ENCODE data around the gene RASL12. TPM values are rescaled to one million over a fixed set of nuclear protein-coding genes. Genes with fewer than 3 reads are reported as not detected.

The RASL12 gene
- total RNA-seq, 1 donor from 2014 or later, result 5.8 TPM

GRCh38 chr15:65082303-65082953 is 14.6 kb upstream of the RASL12 start:
- Mint-ChIP-seq H3K36me3 (no peaks in the 10 kb centered on the region), H3K27ac (peak overlapping the region; percentile 6), H3K27me3 (ENCODE audit: insufficient read depth, low read depth) (peaks cover 23% of the 10 kb centered on the region), H3K4me3 (peak overlapping the region; percentile 64), H3K4me1 (peaks cover 63% of the 10 kb centered on the region), H3K9me3 (no peaks in the 10 kb centered on the region)
- Histone ChIP-seq H2AFZ (replicated peaks) (no peak overlapping the region), H3K9ac (no peak overlapping the region), H3K4me2 (peak overlapping the region; percentile 72), H4K20me1 (ENCODE audit: low read depth) (peaks cover 35% of the 10 kb centered on the region), H3K4me1 (peaks cover 54% of the 10 kb centered on the region), H3K36me3 (no peaks in the 10 kb centered on the region), H3F3A (ENCODE audit: low read depth) (peaks cover 46% of the 10 kb centered on the region), H3K27ac (no peak overlapping the region), H3K4me3 (peak overlapping the region; percentile 16), H3K79me2 (ENCODE audit: low read depth) (no peaks in the 10 kb centered on the region), H3K27me3 (peaks cover 89% of the 10 kb centered on the region), H3K9me3 (ENCODE audit: low read depth) (no peaks in the 10 kb centered on the region)
- TF ChIP-seq, protein P1, sequence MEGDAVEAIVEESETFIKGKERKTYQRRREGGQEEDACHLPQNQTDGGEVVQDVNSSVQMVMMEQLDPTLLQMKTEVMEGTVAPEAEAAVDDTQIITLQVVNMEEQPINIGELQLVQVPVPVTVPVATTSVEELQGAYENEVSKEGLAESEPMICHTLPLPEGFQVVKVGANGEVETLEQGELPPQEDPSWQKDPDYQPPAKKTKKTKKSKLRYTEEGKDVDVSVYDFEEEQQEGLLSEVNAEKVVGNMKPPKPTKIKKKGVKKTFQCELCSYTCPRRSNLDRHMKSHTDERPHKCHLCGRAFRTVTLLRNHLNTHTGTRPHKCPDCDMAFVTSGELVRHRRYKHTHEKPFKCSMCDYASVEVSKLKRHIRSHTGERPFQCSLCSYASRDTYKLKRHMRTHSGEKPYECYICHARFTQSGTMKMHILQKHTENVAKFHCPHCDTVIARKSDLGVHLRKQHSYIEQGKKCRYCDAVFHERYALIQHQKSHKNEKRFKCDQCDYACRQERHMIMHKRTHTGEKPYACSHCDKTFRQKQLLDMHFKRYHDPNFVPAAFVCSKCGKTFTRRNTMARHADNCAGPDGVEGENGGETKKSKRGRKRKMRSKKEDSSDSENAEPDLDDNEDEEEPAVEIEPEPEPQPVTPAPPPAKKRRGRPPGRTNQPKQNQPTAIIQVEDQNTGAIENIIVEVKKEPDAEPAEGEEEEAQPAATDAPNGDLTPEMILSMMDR (IDR thresholded peaks at IDR 0.05), result no peak
- TF ChIP-seq EZH2phosphoT487 (IDR thresholded peaks at IDR 0.05) (no peak), EZH2 (IDR thresholded peaks at IDR 0.05) (no peak)
- peak; percentile 51 for DNase-seq (ENCODE audit: low spot score)

DNA sequence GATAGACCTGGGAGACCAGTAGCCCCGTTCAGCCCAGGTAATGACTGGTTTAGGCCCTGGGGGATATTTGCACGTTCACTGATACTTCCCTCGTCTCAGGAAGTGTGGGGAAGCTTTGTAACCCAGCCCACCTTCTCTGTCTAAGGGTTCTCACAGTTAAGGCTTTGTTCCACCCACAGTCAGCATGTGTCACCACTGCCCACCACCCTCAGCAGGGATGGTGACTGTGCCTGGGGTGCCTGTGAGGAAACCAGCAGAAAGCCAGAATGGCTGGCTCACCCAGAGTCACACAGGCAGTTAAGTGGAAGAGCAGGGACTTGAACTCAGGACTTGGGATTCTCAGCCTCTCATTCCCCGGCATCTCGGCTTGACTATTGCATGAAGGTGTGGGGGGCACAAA is 14.0 kb upstream of the RASL12 start:
- peaks cover 22% of the 10 kb centered on the region for H3K27me3 Mint-ChIP-seq (ENCODE audit: insufficient read depth, low read depth)
- Histone ChIP-seq H3K4me1 (peaks cover 48% of the 10 kb centered on the region), H3F3A (ENCODE audit: low read depth) (peaks cover 46% of the 10 kb centered on the region), H4K20me1 (ENCODE audit: low read depth) (peaks cover 35% of the 10 kb centered on the region), H3K27me3 (peaks cover 88% of the 10 kb centered on the region), H3K4me3 (no peak overlapping the region), H3K4me2 (peak overlapping the region; percentile 72), H3K9ac (no peak overlapping the region), H3K36me3 (no peaks in the 10 kb centered on the region), H2AFZ (replicated peaks) (no peak overlapping the region), H3K79me2 (ENCODE audit: low read depth) (no peaks in the 10 kb centered on the region), H3K9me3 (ENCODE audit: low read depth) (no peaks in the 10 kb centered on the region), H3K27ac (no peak overlapping the region)
- no peak overlapping the region for H3K4me3 Mint-ChIP-seq
- H3K4me1 Mint-ChIP-seq, result peaks cover 58% of the 10 kb centered on the region
- no peak for DNase-seq (ENCODE audit: low spot score)
- no peaks in the 10 kb centered on the region for H3K36me3 Mint-ChIP-seq
- no peaks in the 10 kb centered on the region for H3K9me3 Mint-ChIP-seq
- TF ChIP-seq EZH2 (IDR thresholded peaks at IDR 0.05), result no peak
- no peak for TF ChIP-seq EZH2phosphoT487 (IDR thresholded peaks at IDR 0.05)
- TF ChIP-seq, protein P1 (IDR thresholded peaks at IDR 0.05), result no peak
- no peak overlapping the region for H3K27ac Mint-ChIP-seq

DNA sequence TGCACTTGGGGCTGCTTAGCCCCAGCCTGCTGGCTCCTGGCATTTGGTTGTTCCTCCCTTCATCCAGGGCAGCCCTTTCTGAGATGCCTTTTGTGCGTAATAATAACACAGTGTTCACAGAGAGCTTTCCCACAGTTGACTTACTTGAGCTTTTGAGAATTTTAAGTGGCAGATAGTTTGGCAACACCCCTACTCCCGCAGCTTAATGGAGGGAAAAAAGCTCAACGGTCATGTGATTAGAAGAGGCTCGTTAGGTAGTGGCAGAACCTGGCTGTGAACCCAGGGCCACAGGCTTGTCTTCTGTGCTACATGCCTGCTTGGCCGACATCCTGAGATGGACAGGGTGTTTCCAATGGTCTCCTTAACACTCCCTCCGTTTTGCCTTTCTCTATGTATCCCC is 13.5 kb upstream of the RASL12 start:
- Histone ChIP-seq H3K27ac (no peak overlapping the region), H2AFZ (replicated peaks) (no peak overlapping the region), H3K4me1 (peaks cover 48% of the 10 kb centered on the region), H3K4me3 (no peak overlapping the region), H3K4me2 (no peak overlapping the region), H3K9ac (no peak overlapping the region), H3F3A (ENCODE audit: low read depth) (peaks cover 46% of the 10 kb centered on the region), H4K20me1 (ENCODE audit: low read depth) (peaks cover 35% of the 10 kb centered on the region), H3K79me2 (ENCODE audit: low read depth) (no peaks in the 10 kb centered on the region), H3K36me3 (no peaks in the 10 kb centered on the region), H3K27me3 (peaks cover 89% of the 10 kb centered on the region), H3K9me3 (ENCODE audit: low read depth) (no peaks in the 10 kb centered on the region)
- H3K9me3 Mint-ChIP-seq, result peaks cover 2% of the 10 kb centered on the region
- TF ChIP-seq EZH2phosphoT487 (IDR thresholded peaks at IDR 0.05) (no peak), EZH2 (IDR thresholded peaks at IDR 0.05) (no peak)
- TF ChIP-seq, protein P1 (IDR thresholded peaks at IDR 0.05), result no peak
- no peak for DNase-seq (ENCODE audit: low spot score)
- H3K36me3 Mint-ChIP-seq, result peaks cover 1% of the 10 kb centered on the region
- peaks cover 58% of the 10 kb centered on the region for H3K4me1 Mint-ChIP-seq
- no peak overlapping the region for H3K4me3 Mint-ChIP-seq
- H3K27ac Mint-ChIP-seq, result no peak overlapping the region
- peaks cover 24% of the 10 kb centered on the region for H3K27me3 Mint-ChIP-seq (ENCODE audit: insufficient read depth, low read depth)
